H1 (cell line): ENCODE data around the gene ERGIC3. TPM values are rescaled to one million over a fixed set of nuclear protein-coding genes. Genes with fewer than 3 reads are reported as not detected.
A peak's percentile ranks its signal among the peaks of the same experiment; 100 is the strongest.

ENCODE experiments used
- CTCF ChIA-PET: fragments of 300-600 bp; sonication (Branson Sonifier 250); formaldehyde crosslinking; loops from one replicate; lab custom pipeline; 2021; ENCODE audit not compliant: partially characterized antibody; lab: Charles Lee
- POLR2A ChIA-PET: fragments of 300-600 bp; sonication (Branson Sonifier 250); formaldehyde crosslinking; loops from one replicate; lab custom pipeline; 2021; ENCODE audit warnings: inconsistent platforms; ENCODE audit not compliant: partially characterized antibody; lab: Charles Lee
- DNase-seq, 2 experiments: peaks; one replicate each; pipeline versions ENCODE4 v3.0.0 to v3.0.0-alpha.2; 2010 to 2022; ENCODE audit warnings: low spot score in 2 of 2, low read depth in 1 of 2, mixed read lengths in 1 of 2
- FAIRE-seq: peaks from 2 replicates; lab custom pipeline; 2011; peaks lifted over from hg19 to GRCh38; lab: Jason Lieb, UNC
- H2AFZ ChIP-seq: 2 replicates; pipeline ENCODE4 v1.8.1; 2012; ENCODE audit warnings: low read length, inconsistent platforms
- H2AK5ac ChIP-seq: 2 replicates; pipeline ENCODE4 v1.6.1; 2013; ENCODE audit warnings: low read depth, low read length
- H2BK120ac ChIP-seq: replicated peaks from 2 replicates; pipeline ENCODE3; 2013; ENCODE audit warnings: low read depth, low read length, inconsistent platforms
- H2BK12ac ChIP-seq: 2 replicates; pipeline ENCODE4 v1.6.1; 2013; ENCODE audit warnings: low read depth, low read length
- H2BK15ac ChIP-seq: 2 replicates; pipeline ENCODE4 v1.6.1; 2013; ENCODE audit warnings: low read length
- H2BK20ac ChIP-seq: 2 replicates; pipeline ENCODE4 v1.6.1; 2013; ENCODE audit warnings: low read length
- H2BK5ac ChIP-seq: 2 replicates; pipeline ENCODE4 v1.6.1; 2013; ENCODE audit warnings: low read depth, low read length
- H3K14ac ChIP-seq: 2 replicates; pipeline ENCODE4 v1.6.1; 2013; ENCODE audit warnings: inconsistent platforms; ENCODE audit not compliant: insufficient read length
- H3K18ac ChIP-seq: 2 replicates; pipeline ENCODE4 v1.6.1; 2013; ENCODE audit warnings: low read length; ENCODE audit errors: extremely low read depth
- H3K23ac ChIP-seq: 2 replicates; pipeline ENCODE4 v1.6.1; 2013; ENCODE audit warnings: inconsistent platforms; ENCODE audit not compliant: insufficient read length
- H3K23me2 ChIP-seq: 2 replicates; pipeline ENCODE4 v1.6.1; 2013; ENCODE audit warnings: low read depth, low read length
- H3K27ac ChIP-seq: 2 replicates; pipeline ENCODE4 v1.6.1; 2011; ENCODE audit warnings: low read depth, low read length, inconsistent platforms
- H3K27me3 ChIP-seq, 4 experiments: replicated peaks in 1 of 4; 1 replicate in 1 of 4; 2 replicates in 3 of 4; pipeline versions ENCODE4 v1.6.1 to v1.8.1; 2011 to 2013; ENCODE audit warnings: low read length in 3 of 4, mild to moderate bottlenecking in 3 of 4, inconsistent platforms in 2 of 4, mixed read lengths in 2 of 4, moderate library complexity in 1 of 4; ENCODE audit not compliant: control insufficient read depth in 3 of 4, insufficient read depth in 3 of 4; ENCODE audit errors: extremely low read depth in 1 of 4
- H3K36me3 ChIP-seq, 4 experiments: 2 replicates each; pipeline versions ENCODE4 v1.6.1 to v1.8.1; 2011 to 2013; ENCODE audit warnings: mild to moderate bottlenecking in 4 of 4, low read length in 3 of 4, moderate library complexity in 2 of 4, control low read depth in 1 of 4, inconsistent platforms in 1 of 4; ENCODE audit not compliant: insufficient read depth in 4 of 4, control insufficient read depth in 2 of 4
- H3K4ac ChIP-seq: replicated peaks from 2 replicates; pipeline ENCODE3; 2013; ENCODE audit warnings: low read length, low read depth, mixed read lengths, inconsistent platforms; ENCODE audit not compliant: insufficient read length
- H3K4me1 ChIP-seq, 4 experiments: replicated peaks in 1 of 4; 1 replicate in 1 of 4; 2 replicates in 3 of 4; pipeline versions ENCODE4 v1.6.1 to v1.8.1; 2011 to 2013; ENCODE audit warnings: low read length in 3 of 4, inconsistent platforms in 2 of 4, mixed read lengths in 1 of 4; ENCODE audit not compliant: insufficient read depth in 4 of 4, control insufficient read depth in 3 of 4
- H3K4me2 ChIP-seq, 2 experiments: 2 replicates each; pipeline versions ENCODE4 v1.6.1 to v1.8.1; 2011 to 2013; ENCODE audit warnings: low read depth in 2 of 2, low read length in 2 of 2, control low read depth in 1 of 2, inconsistent platforms in 1 of 2, mild to moderate bottlenecking in 1 of 2; ENCODE audit not compliant: insufficient read depth in 1 of 2
- H3K4me3 ChIP-seq, 4 experiments: fragments of 200-600, 300-600 bp in 1 of 4; sonication (generic), shearing (Covaris generic), sonication (Bioruptor Twin) in 1 of 4; 2 replicates each; pipeline versions ENCODE4 v1.5.1 to v1.8.1; 2011 to 2016; ENCODE audit warnings: low read length in 4 of 4, low read depth in 3 of 4, control low read depth in 2 of 4, inconsistent platforms in 2 of 4, mild to moderate bottlenecking in 2 of 4, mixed read lengths in 1 of 4, moderate library complexity in 1 of 4; ENCODE audit not compliant: insufficient read depth in 2 of 4; ENCODE audit errors: extremely low read depth in 1 of 4
- H3K56ac ChIP-seq: replicated peaks from 2 replicates; pipeline ENCODE3; 2013; ENCODE audit warnings: low read depth, mild to moderate bottlenecking, mixed read lengths, low read length, inconsistent platforms; ENCODE audit not compliant: insufficient read length
- H3K79me1 ChIP-seq: 2 replicates; pipeline ENCODE4 v1.6.1; 2013; ENCODE audit warnings: low read depth, low read length, control low read depth
- H3K79me2 ChIP-seq, 2 experiments: 2 replicates each; pipeline versions ENCODE4 v1.6.1 to v1.8.1; 2012 to 2013; ENCODE audit warnings: low read length in 2 of 2, mild to moderate bottlenecking in 2 of 2, inconsistent platforms in 1 of 2; ENCODE audit not compliant: insufficient read depth in 2 of 2, control insufficient read depth in 1 of 2
- H3K9ac ChIP-seq, 4 experiments: replicated peaks in 1 of 4; 1 replicate in 1 of 4; 2 replicates in 3 of 4; pipeline versions ENCODE4 v1.6.1 to v1.8.1; 2011 to 2013; ENCODE audit warnings: low read depth in 3 of 4, low read length in 3 of 4, control low read depth in 2 of 4, mild to moderate bottlenecking in 2 of 4, moderate library complexity in 2 of 4, inconsistent platforms in 1 of 4; ENCODE audit errors: extremely low read depth in 1 of 4
- H3K9me3 ChIP-seq, 2 experiments: 2 replicates each; pipeline versions ENCODE4 v1.6.1 to v1.8.1; 2012 to 2013; ENCODE audit warnings: mild to moderate bottlenecking in 2 of 2, moderate library complexity in 2 of 2, control low read depth in 1 of 2, inconsistent platforms in 1 of 2, low read depth in 1 of 2, low read length in 1 of 2, mixed read lengths in 1 of 2; ENCODE audit not compliant: insufficient read depth in 2 of 2
- H4K20me1 ChIP-seq, 2 experiments: replicated peaks in 1 of 2; 2 replicates each; pipeline versions ENCODE3 to v1.8.1; 2011 to 2013; ENCODE audit warnings: inconsistent platforms in 2 of 2, low read length in 2 of 2, mild to moderate bottlenecking in 1 of 2; ENCODE audit not compliant: insufficient read depth in 2 of 2, control insufficient read depth in 1 of 2
- H4K5ac ChIP-seq: 2 replicates; pipeline ENCODE4 v1.6.1; 2013; ENCODE audit warnings: low read length, low read depth, mixed read lengths, inconsistent platforms; ENCODE audit not compliant: insufficient read length
- H4K8ac ChIP-seq: 2 replicates; pipeline ENCODE4 v1.8.0; 2013; ENCODE audit warnings: mild to moderate bottlenecking, moderate library complexity, low read length, inconsistent platforms; ENCODE audit not compliant: insufficient read depth; ENCODE audit errors: extremely low read depth
- H4K91ac ChIP-seq: replicated peaks from 2 replicates; pipeline ENCODE3; 2013; ENCODE audit warnings: low read length, mixed read lengths, inconsistent platforms; ENCODE audit not compliant: insufficient read length
- BACH1 ChIP-seq: IDR thresholded peaks from 2 replicates; pipeline ENCODE4 v1.6.1; 2012; ENCODE audit warnings: low read length, improper control_type of control experiment
- JUN ChIP-seq: IDR thresholded peaks from 2 replicates; pipeline ENCODE4 v1.6.1; 2011; ENCODE audit warnings: low read depth, mild to moderate bottlenecking, improper control_type of control experiment, low read length
- NRF1 ChIP-seq: IDR thresholded peaks from 2 replicates; pipeline ENCODE4 v1.6.1; 2011; ENCODE audit warnings: mild to moderate bottlenecking, low read depth, low read length, improper control_type of control experiment
- SAP30 ChIP-seq: fragments of 300-600 bp; sonication (generic); IDR thresholded peaks from 2 replicates; pipeline ENCODE4 v1.7.1; 2012; ENCODE audit warnings: low read length, moderate library complexity, mild to moderate bottlenecking, inconsistent platforms; ENCODE audit not compliant: insufficient read depth, insufficient replicate concordance
- WGBS, 2 experiments: shearing (Covaris generic) in 1 of 2; methylation state at CpG; one replicate each; pipeline versions ENCODE4 v1.1.6 to v1.1.7; 2013 to 2015; ENCODE audit warnings: low lambda C conversion rate in 2 of 2, mixed read lengths in 2 of 2, inconsistent platforms in 1 of 2, low coverage in 1 of 2, missing lambda C conversion rate in 1 of 2; ENCODE audit not compliant: insufficient replicate concordance in 2 of 2, insufficient coverage in 1 of 2, insufficient read length in 1 of 2; ENCODE audit errors: extremely low coverage in 1 of 2, missing lambda C conversion rate in 1 of 2; 5-methylcytosine and 5-hydroxymethylcytosine counted together
- polyA plus RNA-seq, 7 experiments: library from polyadenylated mRNA; depleted of rRNA in 3 of 7; stranded (reverse) in 5 of 7; unstranded in 2 of 7; fragments of >200 nt in 5 of 7; fragments of 200-250 nt in 2 of 7; gene quantifications; 1 replicate in 5 of 7; 2 replicates in 1 of 7; 4 replicates in 1 of 7; pipeline versions ENCODE4 v1.2.1 to v1.2.3, GENCODE V29; 2011 to 2013; ENCODE audit warnings: missing spikeins in 2 of 7, mixed read lengths in 2 of 7
- total RNA-seq: library from RNA; stranded (reverse); fragmentation: NEBNext Ultra II Directional; extraction: Animal tissue kit (Norgen Biotek cat#: 25700); gene quantifications from 2 replicates; pipeline ENCODE4 v1.2.1, GENCODE V29; 2021

ERGIC3 gene
- total and polyA plus RNA-seq, 2 of the 8 experiments (the other 6 are each of a cell fraction or from before 2014, with no cell fraction given) = 178 to 341 TPM

DNA sequence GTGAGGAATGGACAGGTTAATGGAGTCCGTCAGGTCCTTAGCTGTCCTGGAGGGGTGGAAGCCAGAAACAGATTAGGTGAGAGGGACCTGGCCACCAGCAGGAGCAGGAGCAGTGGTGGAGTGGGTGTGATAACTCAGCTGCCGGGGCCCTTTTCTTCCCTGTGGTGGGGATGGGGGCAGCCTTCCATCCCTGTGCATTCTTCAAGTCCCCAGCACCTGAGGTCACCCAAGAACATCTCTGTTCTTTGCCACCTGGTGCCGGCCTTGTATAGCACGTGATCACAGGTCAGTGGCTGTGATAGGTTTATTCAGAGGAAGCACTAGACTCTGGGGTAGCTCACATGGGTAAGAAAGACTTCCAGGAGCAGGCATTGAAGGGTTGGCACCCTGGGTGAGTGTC is 16.6 kb downstream of the ERGIC3 start:
- no peaks in the 10 kb centered on the region for H3K79me2 ChIP-seq
- no peak overlapping the region for H2AFZ ChIP-seq
- H3K9ac ChIP-seq = no peak overlapping the region
- H2BK15ac ChIP-seq = no peak overlapping the region
- DNase-seq (no peak), FAIRE-seq (no peak)
- H3K18ac ChIP-seq = no peak overlapping the region
- H2BK12ac ChIP-seq = no peak overlapping the region
- no peak overlapping the region for H4K5ac ChIP-seq
- ChIA-PET CTCF (interaction anchor here (0.7 to 5.7 kb wide), 3 partner anchors 46 to 614 kb away, joined by 3 to 30 read pairs (median 5); no protein-coding TSS in a partner anchor), POLR2A (interaction anchor here (0.6 to 4.4 kb wide), 10 partner anchors 8 to 1037 kb away, joined by 3 to 18 read pairs (median 4); partner anchors contain the start of genes ERGIC3 and RBM39)
- H2BK5ac ChIP-seq = no peak overlapping the region
- H3K23ac ChIP-seq = no peak overlapping the region
- no peak for TF ChIP-seq SAP30
- TF ChIP-seq NRF1 = no peak
- no peak for TF ChIP-seq JUN
- no peak for TF ChIP-seq BACH1
- H3K4me1 ChIP-seq = peaks cover 0 to 4% (median 2%) of the 10 kb centered on the region in 4 experiments; a peak in 4 of 7 replicates
- peaks cover 0 to 4% of the 10 kb centered on the region in 2 experiments for H4K20me1 ChIP-seq
- H3K4ac ChIP-seq = no peak overlapping the region
- no peak overlapping the region for H4K91ac ChIP-seq
- no peak overlapping the region for H2BK120ac ChIP-seq
- no peak overlapping the region for H3K14ac ChIP-seq
- WGBS, 2 experiments = 94% methylated on average over 4 of the region's 4 CpGs; no CpG with 5 or more reads in 1 of the 2 experiments
- no peak overlapping the region for H3K27ac ChIP-seq
- H2BK20ac ChIP-seq = no peak overlapping the region
- no peaks in the 10 kb centered on the region for H3K23me2 ChIP-seq
- no peaks in the 10 kb centered on the region for H3K27me3 ChIP-seq
- H4K8ac ChIP-seq = peak overlapping the region; percentile 59; the same call in 1 of the 2 replicates
- no peak overlapping the region for H3K4me3 ChIP-seq
- H3K56ac ChIP-seq = no peak overlapping the region
- H3K79me1 ChIP-seq = 0 out of 2 replicates have a peak, but pooled peaks cover 3% of the 10 kb centered on the region
- no peak overlapping the region for H2AK5ac ChIP-seq
- H3K4me2 ChIP-seq = no peak overlapping the region
- peaks cover 2 to 28% (median 8%) of the 10 kb centered on the region in 4 experiments; a peak in 6 of 8 replicates for H3K36me3 ChIP-seq
- no peaks in the 10 kb centered on the region for H3K9me3 ChIP-seq
